Hepatic stellate cell (primary cell): ENCODE results near the gene PPFIA1.
"Not testable (repeated sequence)": the region's sequence is repeated elsewhere in the genome, so short reads cannot be mapped to it uniquely, and the experiment has no call there.

Experiments used
- DNase-seq: peaks from one replicate; pipeline ENCODE4 v3.0.0; 2011; ENCODE audit warnings: low spot score

The PPFIA1 gene

DNA sequence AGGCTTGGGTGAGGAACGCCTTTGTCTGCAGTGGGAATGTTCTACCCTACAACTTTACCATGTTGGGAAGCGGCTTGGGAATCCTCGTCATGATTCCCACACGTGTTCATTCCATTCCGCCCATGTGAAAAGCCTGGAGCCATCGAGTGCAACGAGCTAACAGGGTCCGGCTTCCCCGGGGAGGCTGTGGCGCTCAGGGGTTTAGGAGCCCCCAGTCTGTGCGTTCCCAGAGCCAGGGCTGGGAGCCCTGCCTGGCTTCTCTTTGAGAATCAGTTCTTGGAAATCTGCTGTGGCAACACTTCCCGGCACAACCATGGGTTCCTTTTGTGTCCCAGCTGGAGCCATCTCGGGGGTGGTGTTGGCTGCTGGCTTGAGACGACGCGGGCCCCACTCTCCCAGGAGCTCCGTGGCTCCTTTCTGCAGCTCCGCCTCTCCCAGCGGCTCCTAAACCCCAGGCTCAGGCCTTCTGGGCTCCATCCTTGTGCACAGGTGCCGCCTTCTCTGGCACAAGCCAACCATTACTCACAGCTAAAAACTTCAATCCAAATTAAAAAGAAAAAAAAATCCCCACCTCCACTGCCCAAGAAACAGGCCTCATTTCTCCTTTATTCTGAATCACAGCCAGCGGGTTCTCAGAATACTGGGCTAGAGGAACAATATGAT lies 18.7 kb upstream of the PPFIA1 start:
- no peak for DNase-seq

DNA sequence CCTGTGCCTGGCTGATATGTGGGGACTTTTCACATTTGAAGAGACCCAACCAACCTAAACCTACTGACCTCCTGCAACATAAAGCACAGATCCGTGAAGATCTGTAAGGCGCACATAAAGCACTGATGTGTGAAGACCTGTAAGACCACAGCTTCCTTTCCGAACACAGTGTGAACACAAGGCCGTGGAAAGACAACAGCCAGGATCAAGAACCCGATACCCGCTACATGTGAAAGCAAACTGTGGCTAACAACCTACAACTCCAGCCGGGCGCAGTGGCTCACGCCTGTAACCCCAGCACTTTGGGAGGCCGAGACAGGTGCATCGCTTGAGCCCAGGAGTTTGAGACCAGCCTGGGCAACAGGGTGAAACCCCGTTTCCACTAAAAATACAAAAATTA lies 17.6 kb upstream of the PPFIA1 start:
- DNase-seq: no peak

DNA sequence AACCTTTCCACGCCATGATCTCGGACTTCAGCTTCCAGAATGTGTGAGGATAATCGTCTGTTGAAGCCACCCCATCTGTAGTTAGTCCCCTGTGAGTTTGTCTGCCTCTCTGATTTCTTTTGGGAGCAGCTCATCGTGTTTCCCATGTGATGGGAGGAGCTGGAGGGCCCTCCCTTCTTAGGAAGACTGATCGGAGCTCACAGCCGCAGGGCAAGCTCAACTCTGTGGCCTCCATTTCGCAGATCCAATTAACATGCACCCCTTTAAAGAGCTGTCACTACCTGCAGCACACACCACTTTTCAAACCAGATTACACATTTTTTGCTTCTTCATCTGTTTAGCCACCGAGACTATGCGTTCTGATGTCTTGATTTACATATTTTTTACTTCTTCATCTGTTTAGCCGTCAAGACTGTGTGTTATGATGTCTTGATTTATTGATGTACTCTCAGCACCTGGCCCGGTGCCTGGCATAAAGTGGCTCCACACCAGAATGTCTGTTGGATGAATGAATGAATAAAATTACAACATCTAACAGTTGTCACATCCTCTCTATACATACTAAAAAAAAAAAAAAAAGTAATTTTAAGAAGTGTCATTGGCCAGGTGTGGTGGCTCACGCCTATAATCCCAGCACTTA lies 14.9 kb upstream of the PPFIA1 start:
- no peak for DNase-seq

DNA sequence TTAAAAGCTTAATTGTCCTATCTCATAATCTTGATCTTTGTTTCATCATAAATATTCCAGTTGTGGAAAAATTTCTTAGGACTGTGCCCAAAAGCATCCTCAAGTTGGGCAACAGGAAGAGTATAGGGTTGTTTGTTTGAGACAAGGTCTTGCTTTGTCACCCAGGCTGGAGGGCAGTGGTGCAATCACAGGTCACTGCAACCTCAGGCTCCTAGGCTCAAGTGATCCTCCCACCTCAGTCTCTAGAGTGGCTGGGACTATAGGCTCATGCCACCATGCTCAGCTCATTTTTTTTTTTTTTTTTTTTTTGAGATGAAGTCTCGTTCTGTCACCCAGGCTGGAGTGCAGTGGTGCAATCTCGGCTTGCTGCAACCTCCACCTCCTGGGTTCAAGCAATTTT lies 11.4 kb upstream of the PPFIA1 start:
- not testable (repeated sequence) for DNase-seq

GRCh38 chr11:70262951-70263350 lies 7.5 kb upstream of the PPFIA1 start:
- no peak for DNase-seq

GRCh38 chr11:70263363-70263762 lies 7.1 kb upstream of the PPFIA1 start:
- no peak for DNase-seq

DNA sequence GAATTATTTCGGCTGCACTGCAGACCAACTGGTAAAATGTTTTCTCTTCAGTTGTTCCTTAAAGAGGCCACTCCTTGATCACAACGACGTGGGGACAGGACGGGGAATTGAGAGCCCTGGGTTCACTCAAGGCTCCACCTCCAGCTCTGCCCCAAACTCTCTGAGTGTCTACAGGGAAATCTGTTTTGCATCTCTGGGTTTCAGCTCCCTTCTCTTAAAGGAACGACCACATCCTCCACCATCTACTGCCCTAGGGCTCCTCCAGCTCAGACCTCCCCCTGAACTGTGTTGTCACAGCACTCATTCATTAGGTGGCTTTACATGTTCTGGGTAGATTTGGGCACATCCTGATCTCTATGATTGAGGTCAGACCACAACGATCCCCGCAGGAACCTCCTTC lies 5.1 kb upstream of the PPFIA1 start:
- no peak for DNase-seq

DNA sequence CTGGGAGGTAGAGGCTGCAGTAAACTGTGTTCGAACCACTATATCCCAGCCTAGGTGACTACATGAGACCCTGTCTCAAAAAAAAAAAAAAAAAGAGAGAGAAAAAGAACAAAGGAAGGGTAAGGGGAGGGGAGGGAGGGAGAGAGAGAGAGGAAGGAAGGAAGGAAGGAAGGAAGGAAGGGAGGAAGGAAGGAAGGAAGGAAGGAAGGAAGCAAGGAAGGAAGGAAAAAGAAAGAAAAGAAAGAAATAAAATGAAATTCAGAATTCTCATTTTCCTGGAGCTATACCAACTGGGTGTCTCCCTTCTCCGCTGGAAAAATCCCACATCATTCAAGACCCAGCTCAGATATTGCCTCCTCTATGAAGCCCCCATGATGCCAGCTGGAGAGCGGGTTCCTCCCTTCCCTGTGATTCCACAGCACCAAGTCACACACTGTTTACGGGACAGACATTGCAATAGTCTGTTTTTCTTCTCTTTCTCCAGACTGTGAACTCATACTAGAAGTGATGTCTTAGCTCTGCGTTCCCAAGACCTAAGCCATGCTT lies 3.0 kb upstream of the PPFIA1 start:
- DNase-seq: peak; percentile 9

GRCh38 chr11:70268526-70268925 lies 2.0 kb upstream of the PPFIA1 start:
- DNase-seq: no peak

GRCh38 chr11:70270877-70271648 lies 573 bp downstream of the PPFIA1 start:
- peak; percentile 66 for DNase-seq

- DNase-seq: no peak
These were observed 1.1 kb downstream of the PPFIA1 start for GRCh38 chr11:70271649-70271953.

- DNase-seq: no peak
These were observed 1.5 kb downstream of the PPFIA1 start for GRCh38 chr11:70272009-70272408.

- no peak for DNase-seq
These were observed 8.5 kb downstream of the PPFIA1 start for GRCh38 chr11:70278994-70279393.

- DNase-seq: peak; percentile 90
These were observed 10.7 kb downstream of the PPFIA1 start for GRCh38 chr11:70281156-70281609.

GRCh38 chr11:70282012-70282411 lies 11.5 kb downstream of the PPFIA1 start:
- no peak for DNase-seq

DNA sequence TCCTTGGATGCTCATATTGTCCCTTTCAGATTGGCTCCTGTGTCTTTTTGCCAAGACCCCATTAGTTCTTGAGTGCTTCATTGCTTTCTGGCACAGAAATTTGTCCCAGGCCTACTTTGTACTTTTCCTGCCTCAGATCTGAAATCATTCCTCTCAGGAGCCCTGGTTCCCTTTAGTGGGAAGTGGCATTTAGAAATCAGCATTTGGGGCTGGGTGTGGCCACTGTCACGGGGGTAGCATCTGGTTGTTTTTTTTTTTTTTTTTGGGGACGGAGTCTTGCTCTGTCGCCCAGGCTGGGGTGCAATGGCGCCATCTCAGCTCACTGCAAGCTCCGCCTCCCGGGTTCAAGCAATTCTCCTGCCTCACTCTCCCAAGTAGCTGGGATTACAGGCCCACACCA lies 18.2 kb downstream of the PPFIA1 start:
- no peak for DNase-seq

GRCh38 chr11:70289582-70289981 lies 19.1 kb downstream of the PPFIA1 start:
- no peak for DNase-seq

GRCh38 chr11:70290361-70291065 lies 20.0 kb downstream of the PPFIA1 start:
- no peak for DNase-seq

GRCh38 chr11:70292166-70292565 lies 21.7 kb downstream of the PPFIA1 start:
- DNase-seq: no peak

GRCh38 chr11:70292863-70293262 lies 22.4 kb downstream of the PPFIA1 start:
- no peak for DNase-seq

- not testable (repeated sequence) for DNase-seq
These were observed 24.7 kb downstream of the PPFIA1 start for GRCh38 chr11:70295166-70295565.

DNA sequence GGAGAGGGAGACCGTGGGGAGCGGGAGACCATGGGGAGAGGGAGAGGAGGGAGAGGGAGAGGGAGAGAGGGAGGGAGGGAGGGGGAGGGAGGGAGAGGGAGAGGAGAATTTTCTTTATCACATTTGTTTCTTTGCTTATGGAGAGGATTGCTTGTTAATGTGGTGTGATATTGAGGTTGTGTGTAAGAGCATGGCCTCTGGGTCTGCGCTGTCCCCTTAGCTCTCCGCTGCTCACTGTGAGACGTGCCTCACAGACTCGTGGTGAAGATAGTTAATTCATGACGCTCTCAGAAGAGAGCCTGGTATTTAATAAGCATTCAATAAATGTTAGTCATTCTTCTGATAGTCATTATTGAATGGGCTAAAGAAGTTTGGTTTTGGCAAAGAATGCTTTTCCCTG lies 26.2 kb downstream of the PPFIA1 start:
- DNase-seq: no peak
